Adrenal gland (tissue), 5 donors: ENCODE results near the gene SNAP47.

Experiments
- CTCF ChIP-seq, 6 experiments: fragments of 450-650 bp in 4 of 6; fragments of 200-600 bp in 2 of 6; sonication (generic) in 1 of 6; IDR thresholded peaks; 1 replicate in 5 of 6; 2 replicates in 1 of 6; pipeline versions ENCODE4 v1.5.1 to v1.8.0; 2016 to 2021; ENCODE audit warnings: antibody characterized with exemption in 6 of 6, mild to moderate bottlenecking in 2 of 6, moderate library complexity in 1 of 6
- POLR2A ChIP-seq, 2 donors: fragments of 450-650 bp; IDR thresholded peaks; one replicate each; pipeline ENCODE4 v1.6.1; 2017; ENCODE audit warnings: antibody characterized with exemption in 2 of 2, mild to moderate bottlenecking in 2 of 2, moderate library complexity in 1 of 2
- donor health status: DM: no; HTN: no; CAD: no.

DNA sequence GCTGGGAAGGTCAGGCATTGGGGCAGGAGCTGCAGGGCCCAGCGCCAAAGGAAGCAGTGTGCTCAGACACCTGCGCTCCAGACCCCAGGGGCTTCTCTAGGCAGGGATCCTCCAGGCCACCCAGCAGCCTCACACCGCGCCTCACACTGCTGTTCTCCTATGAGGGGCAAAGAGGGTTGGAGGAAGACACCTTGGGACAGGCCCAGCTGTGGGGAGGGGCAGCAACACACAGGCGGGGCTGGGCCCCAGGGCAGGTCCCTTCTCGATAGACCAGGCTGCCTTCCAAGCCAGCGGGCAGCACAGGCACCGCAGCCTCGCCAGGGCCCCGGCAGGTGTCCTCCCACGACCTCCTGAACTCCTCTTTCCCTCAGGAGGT is 59.6 kb downstream of the SNAP47 start:
- no peak for TF ChIP-seq CTCF (IDR thresholded peaks at IDR 0.05)
- no peak for TF ChIP-seq POLR2A (IDR thresholded peaks at IDR 0.05)
